Epithelial cell of proximal tubule (primary cell): ENCODE measurements around the gene APOL1. TPM values are rescaled to one million over a fixed set of nuclear protein-coding genes. Genes with fewer than 3 reads are reported as not detected.
"Not testable (repeated sequence)": the region's sequence is repeated elsewhere in the genome, so short reads cannot be mapped to it uniquely, and the experiment has no call there.

Experiments used
- DNase-seq: peaks from one replicate; pipeline ENCODE4 v3.0.0-alpha.2; 2011; ENCODE audit warnings: low read depth
- H3K4me3 ChIP-seq: 2 replicates; pipeline ENCODE4 v1.5.1; 2011; ENCODE audit warnings: low read depth, mild to moderate bottlenecking, low read length
- CTCF ChIP-seq: conservative IDR thresholded peaks from 2 replicates; pipeline ENCODE4 v1.5.1; 2012; ENCODE audit warnings: low read depth, mild to moderate bottlenecking, low read length
- total RNA-seq: library from RNA; depleted of rRNA; stranded (reverse); fragments of >200 nt; gene quantifications from 2 replicates; pipeline ENCODE4 v1.2.3, GENCODE V29; 2015

Gene APOL1
- total RNA-seq, 1 donor from 2014 or later: 5.7 TPM

GRCh38 chr22:36287881-36288515 is 35.1 kb downstream of the APOL1 start:
- TF ChIP-seq CTCF: no peak
- DNase-seq: no peak
- H3K4me3 ChIP-seq: no peak overlapping the region

GRCh38 chr22:36288571-36289405 is 35.9 kb downstream of the APOL1 start:
- no peak for TF ChIP-seq CTCF
- no peak for DNase-seq
- no peak overlapping the region for H3K4me3 ChIP-seq

GRCh38 chr22:36289406-36289870 is 36.5 kb downstream of the APOL1 start:
- DNase-seq: no peak
- TF ChIP-seq CTCF: no peak
- H3K4me3 ChIP-seq: no peak overlapping the region

- not testable (repeated sequence) for H3K4me3 ChIP-seq, DNase-seq
Observed at GRCh38 chr22:36289948-36290371, 37.0 kb downstream of the APOL1 start.

- not testable (repeated sequence) for DNase-seq
Observed at GRCh38 chr22:36290391-36291075, 37.6 kb downstream of the APOL1 start.

GRCh38 chr22:36291831-36292740 is 39.2 kb downstream of the APOL1 start:
- DNase-seq: no peak
- TF ChIP-seq CTCF: no peak
- no peak overlapping the region for H3K4me3 ChIP-seq

More at GRCh38 chr22:36290391-36291075, 37.6 kb downstream of the APOL1 start:
- H3K4me3 ChIP-seq: not testable (repeated sequence)

- DNase-seq: no peak
- TF ChIP-seq CTCF: no peak
- H3K4me3 ChIP-seq: no peak overlapping the region
Observed at GRCh38 chr22:36292823-36293530, 40.0 kb downstream of the APOL1 start.
